T-cell (primary cell): Measurements from ENCODE around the gene TMEM127. TPM values are rescaled to one million over a fixed set of nuclear protein-coding genes. Genes with fewer than 3 reads are reported as not detected.
"Not testable (repeated sequence)": the region's sequence is repeated elsewhere in the genome, so short reads cannot be mapped to it uniquely, and the experiment has no call there.

Source experiments
- ATAC-seq, 4 experiments: fragments of 200-7000 bp in 3 of 4; fragments of 150-1000 bp in 1 of 4; cut with Tn5 transposase; replicated peaks in 1 of 4; 1 replicate in 3 of 4; 2 replicates in 1 of 4; pipeline ENCODE4 v1.10.0; 2021; ENCODE audit warnings: moderate library complexity in 3 of 4, mild to moderate bottlenecking in 2 of 4, moderate number of reproducible peaks in 1 of 4
- CTCF ChIA-PET, 2 donors: fragments of 300-600 bp; sonication (Branson Sonifier 250); formaldehyde crosslinking; loops; one replicate each; lab custom pipeline; 2022; ENCODE audit warnings: antibody characterized with exemption in 2 of 2; lab: Charles Lee
- POLR2A ChIA-PET, 2 donors: fragments of 300-600 bp; sonication (Branson Sonifier 250); formaldehyde crosslinking; loops; one replicate each; lab custom pipeline; 2022; ENCODE audit warnings: antibody characterized with exemption in 2 of 2; lab: Charles Lee
- DNase-seq, 35 experiments: peaks; one replicate each; pipeline versions ENCODE4 v3.0.0 to v3.0.0-alpha.2; 2013 to 2023
- H3K27ac ChIP-seq: one replicate; pipeline ENCODE4 v1.5.1; 2013; ENCODE audit warnings: low read length
- H3K27me3 ChIP-seq, 2 experiments: replicated peaks in 1 of 2; 1 replicate in 1 of 2; 2 replicates in 1 of 2; pipeline versions ENCODE4 v1.6.1 to v1.7.0; 2013; ENCODE audit warnings: low read length in 1 of 2, mixed read lengths in 1 of 2; ENCODE audit not compliant: control insufficient read depth in 2 of 2, insufficient read depth in 2 of 2; ENCODE audit errors: extremely low read depth in 1 of 2
- H3K36me3 ChIP-seq, 2 donors: 1 replicate in 1 of 2; 2 replicates in 1 of 2; pipeline versions ENCODE4 v1.6.1 to v1.7.0; 2013; ENCODE audit warnings: low read length in 1 of 2; ENCODE audit not compliant: control insufficient read depth in 2 of 2, insufficient read depth in 1 of 2; ENCODE audit errors: extremely low read depth in 1 of 2
- H3K4me1 ChIP-seq, 2 experiments: 1 replicate in 1 of 2; 2 replicates in 1 of 2; pipeline versions ENCODE4 v1.6.1 to v1.7.0; 2013; ENCODE audit warnings: low read length in 2 of 2, mixed read lengths in 1 of 2; ENCODE audit not compliant: insufficient read depth in 2 of 2, control insufficient read depth in 1 of 2; ENCODE audit errors: extremely low read depth in 1 of 2
- H3K4me3 ChIP-seq, 2 donors: 1 replicate in 1 of 2; 2 replicates in 1 of 2; pipeline versions ENCODE4 v1.5.1 to v1.7.0; 2013; ENCODE audit warnings: mild to moderate bottlenecking in 2 of 2, low read length in 1 of 2, moderate library complexity in 1 of 2; ENCODE audit not compliant: control insufficient read depth in 1 of 2; ENCODE audit errors: extremely low read depth in 1 of 2
- H3K9me3 ChIP-seq: 2 replicates; pipeline ENCODE4 v1.7.0; 2013
- H3K27ac Mint-ChIP-seq, 2 donors: one replicate each; pipeline ENCODE4 v1.8.0; 2020 to 2021; ENCODE audit warnings: mild to moderate bottlenecking in 2 of 2, mixed read lengths in 2 of 2
- H3K27me3 Mint-ChIP-seq, 2 donors: one replicate each; pipeline ENCODE4 v1.8.0; 2021 to 2022; ENCODE audit warnings: mixed read lengths in 2 of 2
- H3K36me3 Mint-ChIP-seq: one replicate; pipeline ENCODE4 v1.8.0; 2021; ENCODE audit warnings: mixed read lengths
- H3K4me1 Mint-ChIP-seq, 3 donors: one replicate each; pipeline ENCODE4 v1.8.0; 2020 to 2022; ENCODE audit warnings: mixed read lengths in 3 of 3, mild to moderate bottlenecking in 1 of 3
- H3K4me3 Mint-ChIP-seq, 3 donors: one replicate each; pipeline ENCODE4 v1.8.0; 2020 to 2022; ENCODE audit warnings: mild to moderate bottlenecking in 3 of 3, mixed read lengths in 3 of 3, moderate library complexity in 3 of 3
- H3K9me3 Mint-ChIP-seq, 3 donors: one replicate each; pipeline ENCODE4 v1.8.0; 2020 to 2022; ENCODE audit warnings: mixed read lengths in 3 of 3
- WGBS: methylation state at CpG from one replicate; pipeline ENCODE4 v1.1.5; 2013; ENCODE audit warnings: missing lambda C conversion rate; ENCODE audit not compliant: insufficient coverage; 5-methylcytosine and 5-hydroxymethylcytosine counted together
- total RNA-seq, 35 experiments: library from RNA in 6 of 35; stranded (reverse) in 6 of 35; fragments of 120-200 nt in 1 of 35; gene quantifications; one replicate each; pipeline versions ENCODE4 v1.2.1 to v1.2.4 and lab custom pipeline; 2013 to 2026

The TMEM127 gene
- total RNA-seq, 5 donors from 2014 or later (not counting 1 experiment from before 2014, with no cell fraction given): 31.2 to 43.0 (median 40.4) TPM

GRCh38 chr2:96236882-96237281 lies 28.9 kb downstream of the TMEM127 start:
- Mint-ChIP-seq H3K4me1 (peaks cover 13 to 16% (median 16%) of the 10 kb centered on the region in 3 donors), H3K27ac (no peak overlapping the region), H3K4me3 (no peak overlapping the region), H3K36me3 (peaks cover 4% of the 10 kb centered on the region), H3K27me3 (no peaks in the 10 kb centered on the region), H3K9me3 (no peaks in the 10 kb centered on the region)
- CTCF ChIA-PET: no interaction called here
- no CpG with 5 or more reads among the region's 1 CpG for WGBS
- peaks cover 3 to 12% of the 10 kb centered on the region in 2 experiments for H3K4me1 ChIP-seq
- DNase-seq: no peak
- H3K27me3 ChIP-seq: no peaks in the 10 kb centered on the region
- no peak overlapping the region for H3K27ac ChIP-seq
- ATAC-seq: no peak
- no peak overlapping the region for H3K4me3 ChIP-seq
- H3K36me3 ChIP-seq: no peaks in the 10 kb centered on the region
- POLR2A ChIA-PET: no interaction called here
- no peaks in the 10 kb centered on the region for H3K9me3 ChIP-seq

DNA sequence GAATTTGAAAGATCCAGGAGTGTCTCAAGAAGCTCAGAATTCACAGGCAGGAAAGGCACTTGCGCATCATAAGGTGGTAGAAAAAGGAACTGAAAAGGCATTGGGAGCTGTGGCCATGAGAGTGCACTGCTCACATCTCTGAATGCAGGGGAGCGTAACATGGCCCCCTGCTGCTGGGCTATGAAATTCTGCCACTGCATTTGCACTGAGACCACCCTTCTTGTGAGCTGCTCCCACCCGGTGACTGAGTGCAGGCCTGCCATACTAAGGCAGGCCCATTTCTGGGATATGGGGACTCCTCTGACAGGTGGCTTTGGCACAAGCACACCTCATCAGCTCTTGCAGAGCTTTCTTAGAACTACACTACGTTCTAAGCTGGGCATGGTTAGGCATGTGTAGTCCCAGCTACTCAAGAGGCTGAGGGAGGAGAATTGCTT lies 31.9 kb downstream of the TMEM127 start:
- H3K27me3 Mint-ChIP-seq: no peaks in the 10 kb centered on the region
- POLR2A ChIA-PET: interaction anchor here (0.5 to 0.6 kb wide), 2 partner anchors 52 to 55 kb away, joined by 3 to 6 read pairs; no protein-coding TSS in a partner anchor
- H3K4me1 Mint-ChIP-seq: peaks cover 0 to 2% (median 0%) of the 10 kb centered on the region in 3 donors
- H3K9me3 Mint-ChIP-seq: no peaks in the 10 kb centered on the region
- no peaks in the 10 kb centered on the region for H3K36me3 ChIP-seq
- no peak overlapping the region for H3K27ac Mint-ChIP-seq
- no peaks in the 10 kb centered on the region for H3K27me3 ChIP-seq
- H3K27ac ChIP-seq: no peak overlapping the region
- peaks cover 7% of the 10 kb centered on the region for H3K36me3 Mint-ChIP-seq
- no peaks in the 10 kb centered on the region for H3K9me3 ChIP-seq
- ATAC-seq: no peak
- DNase-seq: no peak
- WGBS: 100% methylated on average over 3 of the region's 4 CpGs
- CTCF ChIA-PET: no interaction called here
- no peak overlapping the region for H3K4me3 Mint-ChIP-seq
- H3K4me3 ChIP-seq: no peak overlapping the region
- H3K4me1 ChIP-seq: no peaks in the 10 kb centered on the region

DNA sequence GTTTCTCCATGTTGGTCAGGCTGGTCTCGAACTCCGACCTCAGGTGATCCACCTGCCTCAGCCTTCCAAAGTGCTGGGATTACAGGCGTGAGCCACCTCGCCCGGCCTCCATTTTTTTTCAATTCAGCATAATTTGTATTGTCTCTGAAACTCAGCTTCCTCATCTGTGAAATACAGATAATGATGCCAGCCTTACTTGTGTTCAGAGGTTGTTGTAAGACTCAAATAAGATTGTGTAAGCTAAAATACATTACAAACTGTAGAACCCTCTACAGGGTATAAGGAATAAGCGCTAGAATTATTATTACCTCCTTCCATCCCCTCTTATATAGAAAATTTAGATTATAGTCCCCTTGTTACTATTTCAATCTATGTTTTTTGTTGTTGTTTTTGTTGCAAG lies 32.4 kb downstream of the TMEM127 start:
- no peak for ATAC-seq
- POLR2A ChIA-PET: no interaction called here
- Histone ChIP-seq H3K36me3 (no peaks in the 10 kb centered on the region), H3K27ac (no peak overlapping the region), H3K4me1 (no peaks in the 10 kb centered on the region), H3K4me3 (no peak overlapping the region), H3K9me3 (no peaks in the 10 kb centered on the region), H3K27me3 (no peaks in the 10 kb centered on the region)
- Mint-ChIP-seq H3K9me3 (no peaks in the 10 kb centered on the region), H3K4me1 (peaks cover 0 to 2% (median 0%) of the 10 kb centered on the region in 3 donors), H3K27ac (no peak overlapping the region), H3K36me3 (peaks cover 7% of the 10 kb centered on the region), H3K27me3 (no peaks in the 10 kb centered on the region), H3K4me3 (no peak overlapping the region)
- CTCF ChIA-PET: no interaction called here
- no peak for DNase-seq
- no CpG with 5 or more reads among the region's 6 CpGs for WGBS

DNA sequence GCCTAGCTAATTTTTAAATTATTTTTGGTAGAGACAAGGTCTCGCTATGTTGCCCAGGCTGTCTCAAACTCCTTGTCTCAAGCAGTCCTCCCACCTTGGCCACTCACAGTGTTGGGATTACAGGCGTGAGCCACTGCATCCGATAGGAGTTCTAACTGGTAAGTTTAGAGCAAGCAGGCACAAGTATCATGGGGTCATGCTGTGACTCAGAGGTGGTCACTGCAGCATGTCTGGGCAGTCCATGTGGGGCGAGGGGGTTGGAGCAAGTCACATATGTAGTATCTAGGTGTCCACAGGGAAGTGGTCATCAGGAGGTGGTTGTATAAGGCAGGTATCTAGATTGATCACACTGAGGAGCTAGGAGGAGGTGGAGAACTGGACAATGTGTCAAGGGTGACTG lies 34.5 kb downstream of the TMEM127 start:
- CTCF ChIA-PET: no interaction called here

GRCh38 chr2:96225016-96225533 lies 40.7 kb downstream of the TMEM127 start:
- CTCF ChIA-PET: no interaction called here
- Mint-ChIP-seq H3K27ac (peak overlapping the region in 1 of 2 donors; percentile 41), H3K9me3 (no peaks in the 10 kb centered on the region), H3K4me1 (peaks cover 0 to 5% (median 4%) of the 10 kb centered on the region in 3 donors), H3K27me3 (no peaks in the 10 kb centered on the region), H3K36me3 (no peaks in the 10 kb centered on the region), H3K4me3 (no peak overlapping the region)
- Histone ChIP-seq H3K9me3 (no peaks in the 10 kb centered on the region), H3K27me3 (no peaks in the 10 kb centered on the region), H3K4me3 (no peak overlapping the region), H3K27ac (no peak overlapping the region), H3K4me1 (no peaks in the 10 kb centered on the region), H3K36me3 (peaks cover 0 to 4% of the 10 kb centered on the region in 2 donors)
- DNase-seq: no peak
- WGBS: 82% methylated on average over 1 of the region's 3 CpGs
- ATAC-seq: no peak
- POLR2A ChIA-PET: no interaction called here

More for the DNA sequence above, 34.5 kb downstream of the TMEM127 start:
- no peak for ATAC-seq
- WGBS: 95% methylated on average over 3 of the region's 4 CpGs
- H3K4me3 Mint-ChIP-seq: no peak overlapping the region
- no peaks in the 10 kb centered on the region for H3K9me3 Mint-ChIP-seq
- H3K27me3 Mint-ChIP-seq: no peaks in the 10 kb centered on the region
- H3K4me1 ChIP-seq: no peaks in the 10 kb centered on the region
- no peak for DNase-seq
- POLR2A ChIA-PET: no interaction called here
- H3K4me1 Mint-ChIP-seq: peaks cover 0 to 2% (median 0%) of the 10 kb centered on the region in 3 donors
- no peak overlapping the region for H3K4me3 ChIP-seq
- no peaks in the 10 kb centered on the region for H3K9me3 ChIP-seq
- H3K27ac Mint-ChIP-seq: no peak overlapping the region
- H3K36me3 ChIP-seq: no peaks in the 10 kb centered on the region
- H3K27me3 ChIP-seq: no peaks in the 10 kb centered on the region
- peaks cover 3% of the 10 kb centered on the region for H3K36me3 Mint-ChIP-seq
- no peak overlapping the region for H3K27ac ChIP-seq

DNA sequence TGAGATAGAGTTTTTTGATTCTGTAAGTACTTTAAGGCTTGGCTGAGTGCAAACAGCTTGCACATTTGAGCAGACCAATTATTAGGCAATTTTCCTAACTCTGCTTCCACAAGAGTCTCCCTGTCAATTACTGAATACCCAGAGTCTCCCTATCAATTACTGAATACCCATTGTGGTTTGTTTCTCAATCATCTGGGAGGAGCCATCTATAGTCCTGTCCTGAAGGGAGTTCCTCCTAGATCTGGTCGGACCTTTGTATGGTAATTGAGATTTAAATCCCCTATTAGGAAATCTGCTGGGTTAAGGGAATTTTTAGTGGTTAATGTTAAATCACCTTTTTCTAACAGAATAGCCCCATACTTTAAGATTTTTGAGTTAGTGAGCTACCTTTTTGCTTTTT lies 44.7 kb downstream of the TMEM127 start:
- H3K27ac ChIP-seq, H3K36me3 Mint-ChIP-seq, H3K27me3 ChIP-seq, H3K4me3 ChIP-seq, ATAC-seq, H3K36me3 ChIP-seq, H3K4me1 Mint-ChIP-seq, H3K9me3 ChIP-seq, H3K9me3 Mint-ChIP-seq, DNase-seq, CTCF ChIA-PET, H3K27me3 Mint-ChIP-seq, POLR2A ChIA-PET, H3K27ac Mint-ChIP-seq, H3K4me3 Mint-ChIP-seq, H3K4me1 ChIP-seq: not testable (repeated sequence)
- WGBS: no CpG with 5 or more reads among the region's 1 CpG

DNA sequence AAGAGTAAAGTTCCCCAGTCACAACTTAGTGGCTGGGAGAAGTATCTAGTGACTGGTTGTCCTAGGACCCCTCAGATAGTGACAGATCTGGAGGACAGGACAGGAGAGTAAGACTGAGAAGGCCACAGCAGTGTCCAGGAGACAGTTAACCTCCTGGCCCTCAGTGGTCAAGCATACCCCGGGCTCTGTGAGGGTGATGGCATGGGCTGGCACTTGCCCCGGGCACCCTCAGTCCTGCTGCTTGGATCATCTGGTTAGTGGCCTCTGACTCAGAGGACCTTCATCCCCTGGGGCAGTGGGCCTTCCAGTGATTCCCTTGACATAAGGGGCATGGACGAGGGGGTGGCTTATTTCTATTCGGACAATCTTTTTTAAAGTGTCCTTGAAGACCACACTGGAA lies 45.8 kb downstream of the TMEM127 start:
- H3K4me1 Mint-ChIP-seq, H3K36me3 Mint-ChIP-seq, H3K27me3 ChIP-seq, H3K9me3 ChIP-seq, DNase-seq, H3K36me3 ChIP-seq, H3K27ac Mint-ChIP-seq, H3K4me1 ChIP-seq, H3K27ac ChIP-seq, H3K9me3 Mint-ChIP-seq, ATAC-seq, H3K4me3 Mint-ChIP-seq, CTCF ChIA-PET, H3K4me3 ChIP-seq, POLR2A ChIA-PET, H3K27me3 Mint-ChIP-seq: not testable (repeated sequence)
- WGBS: 90% methylated on average over 3 of the region's 4 CpGs
